ENCODE results near the gene CCDC81. TPM values are rescaled to one million over a fixed set of nuclear protein-coding genes. Genes with fewer than 3 reads are reported as not detected.
A peak's percentile ranks its signal among the peaks of the same experiment; 100 is the strongest.

Gene CCDC81
- total RNA-seq, 1 experiment from 2014 or later = 0.08 TPM

DNA sequence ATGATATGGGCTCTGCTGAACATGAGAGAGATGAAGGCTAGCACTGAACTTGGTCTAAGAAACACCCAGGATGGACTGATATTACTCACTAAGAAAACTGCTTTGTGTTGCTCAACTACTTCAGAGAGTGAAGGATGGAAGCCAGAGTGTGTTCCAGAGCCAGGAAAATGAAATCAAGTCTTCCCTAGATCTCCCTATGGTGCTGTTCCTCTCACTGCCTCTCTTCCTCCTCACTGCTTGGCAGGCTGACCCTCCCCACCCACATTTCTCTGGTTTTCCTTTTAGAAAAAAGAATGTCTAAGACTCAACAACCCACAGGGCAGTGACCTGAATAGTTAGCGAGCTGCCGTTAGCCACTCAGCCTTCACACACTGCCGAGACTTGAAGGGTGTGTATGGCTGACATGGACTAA, 65.6 kb downstream of the CCDC81 start:
- DNase-seq (ENCODE audit: low spot score) = no peak

DNA sequence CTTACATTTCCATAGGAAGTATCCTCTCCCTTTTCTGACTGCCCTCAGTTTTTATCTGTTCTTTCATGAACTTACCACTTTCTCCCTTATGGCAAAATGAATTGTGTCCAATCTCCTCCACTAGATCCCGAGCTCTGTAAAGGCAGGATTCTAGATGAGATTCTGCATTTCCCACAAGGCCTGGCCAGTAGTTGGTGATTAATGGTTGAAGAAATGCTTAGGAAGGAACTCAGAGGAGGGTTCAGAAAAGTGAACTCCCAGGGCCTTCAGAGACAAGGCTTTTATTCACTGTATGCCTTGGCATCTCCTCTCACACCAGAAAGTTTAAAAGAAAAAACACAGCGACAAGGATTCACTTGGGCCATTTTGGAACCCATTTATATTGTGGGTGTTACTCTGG, 66.2 kb downstream of the CCDC81 start:
- no peak for DNase-seq (ENCODE audit: low spot score)

DNA sequence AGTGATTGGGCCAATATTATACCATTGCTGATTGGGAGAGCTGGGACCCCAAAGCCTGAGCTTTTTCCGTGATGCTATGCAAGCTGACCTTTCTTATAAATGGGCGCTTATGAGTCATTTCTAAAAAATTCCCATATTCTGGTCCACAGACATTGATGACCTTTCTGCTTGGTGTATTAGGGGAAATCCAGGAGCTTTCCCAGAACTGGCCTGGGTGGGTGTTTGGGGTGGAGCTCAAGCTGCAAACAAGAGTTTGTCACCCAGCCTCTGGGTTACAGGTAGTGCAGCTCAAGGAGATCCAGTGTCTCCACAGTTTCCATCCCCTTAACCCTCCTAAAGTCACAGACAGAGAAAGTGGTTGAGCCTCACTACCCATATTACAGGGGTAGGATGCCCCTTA, 67.7 kb downstream of the CCDC81 start:
- DNase-seq (ENCODE audit: low spot score) = no peak

DNA sequence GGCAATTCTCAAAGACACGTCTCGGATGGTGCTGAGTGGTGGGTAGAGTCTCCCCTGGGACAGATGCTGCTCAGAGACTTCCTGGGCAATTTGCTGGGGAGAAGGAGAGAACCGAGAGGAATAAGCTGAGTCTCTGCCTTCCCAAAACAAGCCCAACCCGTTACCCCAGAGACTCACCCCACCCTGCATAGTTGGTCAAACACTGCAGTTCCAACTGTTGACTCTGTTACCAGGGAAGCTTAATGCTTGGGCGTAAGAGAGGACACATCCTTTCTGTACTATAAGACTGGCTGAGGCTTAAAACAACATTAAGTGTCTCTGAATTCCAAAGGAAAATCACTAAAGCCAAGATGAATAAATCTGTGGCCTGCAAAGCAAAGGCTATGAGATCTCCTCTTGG, 68.1 kb downstream of the CCDC81 start:
- DNase-seq (ENCODE audit: low spot score) = peak; percentile 10

DNA sequence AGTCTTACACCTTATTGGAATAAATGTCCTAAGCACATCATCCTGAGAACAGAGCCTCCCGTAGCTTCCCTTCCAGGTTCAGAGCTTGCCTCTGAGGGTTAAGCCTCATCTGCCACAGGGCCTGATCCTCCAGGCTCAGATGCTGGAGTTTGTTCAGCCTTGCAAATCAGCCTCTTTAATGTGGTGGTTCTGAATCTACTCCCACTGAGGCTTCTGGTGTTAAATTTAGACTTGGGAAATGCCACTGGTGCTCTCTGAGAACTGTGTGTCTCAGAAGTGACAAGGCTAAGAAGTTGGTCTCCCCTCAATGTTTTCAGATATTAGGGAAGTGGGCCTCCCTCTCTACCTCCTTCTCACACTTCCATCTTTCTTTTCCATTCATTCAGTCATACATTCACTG, 68.7 kb downstream of the CCDC81 start:
- no peak for DNase-seq (ENCODE audit: low spot score)

DNA sequence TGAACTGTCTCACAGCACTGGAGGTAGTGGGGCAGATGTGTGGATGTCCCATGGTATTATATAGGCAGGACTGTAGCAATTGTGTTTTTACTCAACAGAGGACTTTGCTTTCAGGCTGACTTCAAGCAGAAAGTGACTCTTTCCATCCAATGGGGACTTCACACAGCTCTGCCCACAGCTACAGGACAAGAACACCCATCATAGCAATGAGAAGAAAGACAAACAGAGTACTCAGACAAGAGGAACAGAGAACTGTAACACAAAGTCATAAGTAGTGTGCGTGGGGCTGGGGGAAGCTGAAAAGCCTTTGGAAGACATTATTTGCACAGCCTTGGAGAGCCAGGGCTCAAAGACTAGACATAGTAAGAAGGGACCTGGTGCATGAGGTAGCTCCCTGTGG, 70.3 kb downstream of the CCDC81 start:
- no peak for DNase-seq (ENCODE audit: low spot score)

DNA sequence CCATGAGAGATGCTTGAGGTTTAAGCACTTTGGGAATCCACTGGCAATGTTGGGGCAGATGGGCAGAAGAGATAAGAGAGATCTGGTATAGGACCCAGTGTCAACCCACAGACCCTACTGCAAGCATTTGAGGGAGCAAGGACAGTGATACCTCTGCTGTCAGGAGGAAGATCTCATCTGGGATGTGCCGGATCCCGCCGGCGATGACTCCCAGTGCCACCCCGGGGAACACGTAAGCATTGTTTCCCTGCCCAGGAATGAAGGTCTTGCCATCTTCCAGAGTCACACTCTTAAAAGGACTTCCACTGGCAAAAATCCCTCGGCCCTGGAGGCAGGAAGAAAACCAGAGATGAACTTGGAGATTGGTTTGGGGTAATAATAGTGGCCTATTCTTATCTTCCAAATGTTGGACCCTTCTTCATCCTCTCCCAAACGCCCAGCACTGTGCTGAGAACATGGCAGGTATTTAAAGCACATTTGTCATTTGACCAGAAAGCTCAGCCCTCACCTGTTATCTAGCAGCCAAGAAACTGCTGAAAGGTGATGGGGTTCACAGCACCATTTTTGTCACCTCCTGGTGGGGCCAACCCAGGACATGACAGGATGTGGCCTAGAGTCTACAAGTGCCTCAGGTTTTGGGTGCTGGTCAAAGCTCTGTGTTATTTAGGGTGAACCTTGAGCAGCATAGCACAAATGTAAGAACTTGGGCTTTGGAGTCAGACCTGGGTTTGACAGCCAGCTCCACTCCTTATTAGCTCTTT, 71.7 kb downstream of the CCDC81 start:
- no peak for DNase-seq (ENCODE audit: low spot score)

DNA sequence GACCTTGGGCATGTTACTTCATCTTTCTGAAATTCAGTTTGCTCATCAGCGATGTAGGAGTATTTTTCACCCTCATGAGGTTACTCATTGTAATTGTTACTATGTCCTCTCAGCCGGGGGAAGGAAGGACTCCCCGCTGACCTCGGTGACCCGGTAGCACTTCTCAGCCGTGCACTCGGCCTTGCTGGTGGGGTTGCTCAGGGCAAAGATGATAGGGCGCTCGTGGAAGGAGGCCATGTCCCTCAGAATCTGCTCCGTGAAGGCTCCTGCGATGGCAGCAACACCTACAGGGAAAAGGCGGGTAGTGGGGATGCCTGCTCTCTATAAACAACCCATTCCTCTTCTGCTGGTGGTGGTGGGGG, 72.2 kb downstream of the CCDC81 start:
- no peak for DNase-seq (ENCODE audit: low spot score)

DNA sequence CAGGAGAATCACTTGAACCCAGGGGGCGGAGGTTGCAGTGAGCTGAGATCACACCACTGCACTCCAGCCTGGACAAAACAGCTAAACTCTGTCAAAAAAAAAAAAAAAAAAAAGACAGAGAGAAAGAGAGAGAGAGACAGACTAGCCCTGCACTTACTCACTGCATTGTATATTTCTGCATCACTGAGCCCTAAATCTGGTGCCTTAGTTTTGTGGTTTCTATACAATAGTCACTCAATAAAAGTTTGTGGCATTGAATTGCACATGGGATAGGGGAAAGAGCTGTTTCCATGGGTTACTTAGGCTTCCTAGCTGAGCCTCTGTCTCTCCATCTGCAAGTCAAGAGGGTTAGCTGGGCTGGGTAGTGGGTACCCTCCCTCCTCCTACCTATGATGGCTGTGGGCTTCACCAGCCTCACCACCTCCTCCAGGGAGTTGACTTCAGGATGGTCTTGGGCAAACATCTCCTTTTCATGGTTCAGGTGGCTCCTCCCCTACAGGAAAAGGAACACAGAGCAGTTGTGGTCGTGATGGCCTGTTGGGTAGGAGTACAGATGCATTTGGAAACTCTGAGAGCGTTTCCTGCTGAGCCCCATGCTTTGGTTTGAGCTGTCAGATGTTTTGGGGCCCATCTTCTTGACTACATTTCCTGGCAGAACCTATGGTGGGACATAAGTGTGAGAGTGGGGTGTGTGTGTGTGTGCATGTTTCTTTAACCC, 73.2 kb downstream of the CCDC81 start:
- DNase-seq (ENCODE audit: low spot score) = no peak

DNA sequence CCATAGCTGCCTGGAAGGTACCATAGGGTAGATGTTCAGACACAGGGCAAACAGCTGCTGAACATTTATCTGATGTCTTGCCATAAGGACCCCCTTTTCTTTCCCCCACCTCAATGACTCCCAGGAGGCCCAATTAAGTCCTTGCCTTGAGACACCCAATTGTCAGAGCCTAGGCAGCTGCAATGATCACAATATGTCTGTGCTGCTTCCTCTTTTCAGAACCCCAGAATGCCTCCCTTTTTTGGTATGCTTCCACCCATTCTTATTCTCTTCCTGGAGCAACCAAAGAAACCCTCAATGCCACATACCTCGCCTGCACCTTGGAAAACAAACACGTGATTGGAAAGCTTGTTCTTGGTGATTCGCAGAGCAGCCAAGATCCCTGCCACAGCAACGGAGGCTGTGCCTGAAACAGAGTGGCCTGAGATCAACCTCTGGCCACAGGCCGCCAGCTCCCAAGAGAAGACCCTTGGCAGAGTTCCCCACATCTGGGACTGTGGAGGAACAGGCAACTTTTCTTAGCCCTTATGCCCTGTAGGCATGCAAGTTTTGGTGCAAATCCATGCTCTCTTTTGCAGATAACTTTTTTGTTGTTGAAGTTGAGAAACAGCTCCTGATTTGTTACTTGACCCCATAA, 75.4 kb downstream of the CCDC81 start:
- DNase-seq (ENCODE audit: low spot score) = no peak

DNA sequence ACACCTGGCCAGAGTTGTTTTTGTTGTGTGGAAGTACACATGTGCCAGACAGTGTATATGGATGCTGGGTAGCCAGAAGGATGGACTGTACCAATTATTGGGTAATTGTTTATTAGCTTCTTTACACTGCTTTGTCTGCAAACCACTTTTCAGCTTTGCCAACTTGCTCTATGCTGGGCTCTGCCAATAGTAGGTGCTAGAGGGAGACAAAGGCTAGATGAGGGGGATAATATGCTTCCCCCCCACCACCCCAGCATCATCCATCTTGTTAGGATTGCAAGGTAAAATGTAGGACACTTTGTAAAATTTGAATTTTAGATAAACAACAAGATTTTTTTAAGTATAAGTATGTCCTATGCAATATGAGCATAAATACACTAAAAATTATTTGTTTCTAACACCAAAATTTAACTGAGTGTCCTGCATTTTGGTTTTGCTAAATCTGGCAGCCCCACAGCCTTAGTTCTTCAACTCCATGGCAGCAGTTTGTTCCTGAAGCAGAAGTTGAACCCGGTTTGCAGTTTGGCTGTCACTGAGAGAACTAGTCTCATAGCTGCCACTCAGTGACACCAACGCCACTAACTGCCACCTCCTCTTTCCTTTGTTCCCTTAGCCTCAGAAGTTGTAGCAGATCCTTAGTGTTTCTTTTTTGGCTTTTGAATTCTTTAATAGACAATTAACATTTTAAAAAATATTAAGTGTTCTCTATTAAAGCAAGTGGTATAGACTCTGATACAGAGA, 78.8 kb downstream of the CCDC81 start:
- no peak for DNase-seq (ENCODE audit: low spot score)

DNA sequence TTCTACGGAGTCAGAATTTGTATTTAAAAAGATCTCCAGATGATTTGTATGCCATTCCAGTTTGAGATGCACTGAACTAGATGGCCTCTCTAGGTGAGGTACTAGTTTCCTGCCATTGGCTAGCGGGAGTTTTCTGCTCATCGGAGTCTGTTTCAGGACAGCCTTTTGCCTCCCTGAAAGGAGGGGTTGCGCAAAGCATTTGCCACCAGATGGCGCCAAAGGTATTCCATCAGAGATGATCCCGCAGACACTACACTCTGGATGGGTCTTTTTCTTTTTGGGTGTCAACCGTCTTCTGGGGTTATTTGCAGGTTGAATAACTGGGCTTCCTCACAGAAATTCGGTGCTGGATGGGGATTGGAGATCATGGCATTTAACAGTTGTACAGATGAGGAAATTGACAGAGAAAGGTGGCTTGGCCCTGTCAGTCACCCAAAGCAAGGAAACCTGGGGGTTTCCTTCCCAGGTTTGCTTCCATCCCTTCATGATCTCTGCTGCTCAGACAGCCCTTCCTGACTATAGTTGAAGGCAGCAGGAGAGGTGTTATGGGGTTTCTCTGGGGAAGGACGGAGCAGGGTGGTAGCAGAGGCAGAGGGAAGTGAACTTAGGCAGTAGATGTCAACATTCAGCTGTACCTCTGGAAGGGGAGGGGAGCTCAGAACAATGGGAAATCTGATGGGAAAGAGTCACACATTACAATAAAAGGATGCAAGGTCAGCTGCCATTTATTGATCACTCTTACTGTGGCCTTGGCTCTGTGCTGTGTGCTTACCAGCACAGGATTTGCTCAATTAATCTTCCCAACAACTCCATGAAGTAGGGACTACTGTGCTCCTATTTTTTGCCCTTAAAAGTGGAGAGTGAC, 81.6 kb downstream of the CCDC81 start:
- peak; percentile 93 for DNase-seq (ENCODE audit: low spot score)

DNA sequence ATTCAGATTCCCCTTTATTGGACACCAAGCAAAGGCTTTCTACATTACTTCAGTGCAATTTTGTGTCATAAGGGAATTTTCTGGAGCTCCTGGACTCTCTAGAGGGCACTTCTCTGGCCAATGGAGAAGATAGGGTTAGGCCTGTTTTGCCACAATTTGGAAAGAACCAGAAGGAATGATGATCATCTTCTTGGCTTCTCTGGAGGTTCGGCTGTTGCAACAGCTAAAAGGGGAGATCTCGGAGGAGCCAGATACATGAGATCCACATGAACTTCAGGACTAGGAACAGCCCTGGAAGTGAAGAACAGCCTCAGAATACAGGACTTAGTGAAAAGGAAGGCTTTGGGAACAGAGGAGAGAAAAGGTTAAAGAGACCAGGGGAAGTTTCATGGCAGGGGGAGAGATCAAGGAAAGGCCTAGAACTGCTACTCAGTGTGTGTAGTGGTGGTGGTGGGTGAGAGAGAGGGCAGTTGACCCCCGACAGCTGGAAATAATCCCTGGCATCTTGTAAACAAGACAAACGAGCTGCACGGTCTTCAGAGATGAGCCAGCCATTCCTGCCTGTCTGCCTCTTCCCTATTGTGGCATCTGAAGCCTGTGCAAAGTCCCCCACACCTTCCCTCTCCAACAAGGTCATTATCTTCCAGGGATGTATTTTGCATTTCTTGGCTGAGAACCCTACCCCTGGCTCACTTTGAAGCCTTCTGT, 83.8 kb downstream of the CCDC81 start:
- DNase-seq (ENCODE audit: low spot score) = no peak

DNA sequence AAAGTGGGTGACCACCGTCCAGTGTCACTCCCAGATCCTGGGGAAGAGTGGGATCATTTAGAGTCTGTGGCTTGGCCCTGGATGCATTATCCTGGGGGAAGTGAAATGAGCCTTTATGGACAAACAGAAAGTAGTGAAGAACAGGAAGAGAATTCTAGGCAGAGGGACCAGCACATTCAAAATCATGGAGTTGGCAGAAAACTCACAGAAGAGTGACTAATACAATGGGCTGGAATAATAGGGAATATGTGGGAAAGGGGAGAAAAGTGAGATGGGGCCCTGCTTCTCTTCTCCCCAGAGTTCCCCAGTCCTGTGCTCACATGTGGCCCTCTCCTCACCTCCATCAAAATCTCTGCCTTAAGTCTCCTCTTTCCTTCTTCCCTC, 84.3 kb downstream of the CCDC81 start:
- no peak for DNase-seq (ENCODE audit: low spot score)

DNA sequence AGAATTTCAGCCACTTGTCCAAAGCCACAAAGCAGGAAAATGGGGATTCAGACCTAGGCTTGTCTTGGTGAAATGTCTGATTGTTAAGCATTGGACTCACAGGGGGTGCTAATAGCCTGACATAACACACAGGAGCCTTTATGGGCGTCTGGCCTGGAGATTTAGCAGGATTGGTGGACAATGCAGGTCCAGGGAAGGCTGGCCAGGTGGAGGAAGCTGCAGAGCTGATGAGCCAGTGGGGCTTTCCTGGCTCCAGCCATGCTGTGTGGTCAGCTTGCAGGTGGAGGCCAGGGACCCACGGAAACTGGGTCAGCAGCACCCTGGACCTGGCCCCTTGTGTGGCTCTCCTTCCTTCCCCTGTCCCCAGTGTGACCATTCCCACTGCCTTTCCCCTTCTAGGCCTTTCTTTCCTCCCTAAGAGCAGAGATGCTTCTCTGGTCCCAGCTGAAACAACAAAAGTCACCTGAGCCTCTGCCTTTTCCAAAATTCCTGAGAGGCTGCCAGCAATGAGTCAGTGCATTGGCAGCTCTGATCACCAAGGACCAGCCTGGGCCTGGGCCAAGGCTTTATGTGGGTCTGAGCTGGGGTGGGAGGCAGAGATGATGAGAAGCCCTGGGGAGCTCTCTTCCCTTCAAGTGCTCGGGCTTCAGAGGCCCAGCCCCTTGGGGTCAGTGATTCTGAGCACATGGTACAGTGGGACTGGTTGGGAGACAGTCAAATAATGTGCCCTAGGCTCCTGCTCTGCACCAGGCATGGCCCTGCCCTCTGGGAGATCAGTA, 85.2 kb downstream of the CCDC81 start:
- peak; percentile 61 for DNase-seq (ENCODE audit: low spot score)

DNA sequence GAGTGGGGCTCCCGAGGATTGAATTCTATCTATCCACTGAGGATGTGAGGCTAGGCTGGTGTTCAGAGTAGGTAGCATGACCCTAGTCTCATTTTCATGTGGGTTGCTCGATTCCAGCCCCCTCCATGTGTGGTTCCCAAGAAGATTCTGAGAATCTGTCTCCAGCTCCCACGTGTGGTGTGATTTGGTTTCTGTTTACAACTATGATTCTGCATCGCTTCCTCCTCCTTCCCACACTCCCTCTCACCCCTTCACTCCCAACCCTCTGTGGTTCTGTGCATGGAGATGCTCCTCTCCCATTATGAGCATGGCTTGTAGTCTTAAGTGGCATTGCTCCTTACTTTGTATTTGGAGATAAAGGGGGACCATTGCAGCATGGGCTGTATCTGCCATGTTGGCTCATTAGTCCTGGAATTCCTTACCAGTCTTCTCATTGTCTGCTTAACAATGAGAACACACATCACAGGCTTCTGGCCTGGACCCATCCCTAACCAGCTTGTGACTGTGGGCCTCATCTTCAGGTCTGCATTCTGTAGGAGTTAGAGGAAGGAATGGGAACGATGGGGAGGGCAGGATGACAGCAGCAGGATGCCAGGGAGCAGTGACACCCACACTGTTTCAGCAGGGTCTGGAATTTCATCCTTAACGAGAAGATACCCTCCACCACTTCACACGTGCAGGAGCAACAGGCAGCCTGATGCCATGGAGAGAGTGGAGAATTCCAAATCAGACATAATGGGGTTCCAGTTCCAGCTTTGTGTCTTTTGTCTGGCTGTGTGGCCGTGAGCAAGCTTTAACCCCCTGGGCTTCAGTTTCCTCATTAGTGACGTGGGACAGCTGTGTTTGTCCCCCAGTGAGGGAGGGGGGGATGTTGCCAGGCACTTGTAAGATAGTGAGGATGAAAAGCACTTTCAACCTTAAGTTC, 86.0 kb downstream of the CCDC81 start:
- no peak for DNase-seq (ENCODE audit: low spot score)

DNA sequence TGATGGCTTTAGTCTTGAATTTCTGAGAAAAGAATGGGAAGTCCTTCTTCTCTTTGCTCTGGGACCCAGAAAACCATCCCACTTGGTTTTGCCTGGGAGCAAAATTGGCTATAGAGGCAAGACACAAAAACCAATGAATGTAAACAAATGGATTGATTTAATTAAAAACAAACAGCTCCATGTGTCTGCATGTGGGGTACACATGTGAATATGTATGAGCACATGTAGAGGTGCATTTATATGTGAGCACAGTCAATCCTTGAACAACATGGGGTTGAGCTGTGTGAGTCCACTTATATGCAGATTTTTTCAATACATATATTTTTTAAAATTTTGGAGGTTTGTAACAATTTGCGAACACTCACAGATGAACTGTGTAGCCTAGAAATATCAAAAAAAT, 87.2 kb downstream of the CCDC81 start:
- DNase-seq (ENCODE audit: low spot score) = no peak

DNA sequence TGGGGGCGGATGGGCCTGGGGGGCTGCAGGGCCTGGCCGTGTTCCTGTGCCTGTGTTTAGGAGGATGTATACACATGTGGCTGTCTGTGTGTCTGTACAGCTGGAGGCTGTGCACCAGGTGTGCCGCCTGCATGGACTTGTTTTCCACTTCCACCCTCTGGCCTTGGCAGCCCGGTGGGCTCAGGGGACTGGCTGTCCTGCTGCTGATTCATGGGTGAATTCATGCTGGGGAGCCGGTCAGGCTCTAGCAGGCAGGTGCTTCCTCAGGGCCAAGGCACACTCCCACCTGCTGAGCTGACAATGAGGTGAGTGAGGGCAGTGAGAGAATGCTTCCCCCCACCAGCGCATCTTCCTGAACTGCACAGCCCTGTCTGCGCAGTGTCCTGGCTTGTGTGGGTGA, 88.4 kb downstream of the CCDC81 start:
- DNase-seq (ENCODE audit: low spot score) = no peak

DNA sequence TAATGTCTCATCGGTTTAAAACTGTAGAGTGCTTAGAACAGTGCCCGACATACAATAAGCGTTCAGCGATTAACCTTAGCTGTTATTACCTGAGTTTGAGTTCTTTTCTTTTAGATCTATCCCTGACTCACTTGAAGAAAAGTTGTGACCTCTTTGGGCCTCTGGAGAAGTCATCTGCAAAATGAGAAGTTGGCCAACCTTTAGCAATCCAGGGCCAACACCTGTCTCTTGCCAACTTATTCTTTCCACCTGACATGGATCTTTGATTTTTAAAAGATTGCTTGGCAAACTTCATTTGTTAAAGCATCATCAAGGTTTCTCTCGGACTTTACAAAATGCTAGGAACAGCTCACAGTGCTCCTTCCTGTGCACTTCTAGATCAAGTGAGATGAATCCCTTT, 89.3 kb downstream of the CCDC81 start:
- no peak for DNase-seq (ENCODE audit: low spot score)
